Tibial nerve (tissue), 4 donors: Measurements from ENCODE around the gene EFHD1.

Experiments
- CTCF ChIP-seq, 5 experiments: fragments of 200-600 bp in 3 of 5; fragments of 450-650 bp in 2 of 5; sonication (generic) in 3 of 5; IDR thresholded peaks; one replicate each; pipeline ENCODE4 v1.5.1; 2016 to 2019; ENCODE audit warnings: antibody characterized with exemption in 5 of 5, mild to moderate bottlenecking in 3 of 5, moderate library complexity in 2 of 5
- EP300 ChIP-seq, 2 donors: sonication (generic); formaldehyde crosslinking; IDR thresholded peaks; one replicate each; pipeline ENCODE4 v1.6.1; 2017; ENCODE audit warnings: antibody characterized with exemption in 2 of 2, mild to moderate bottlenecking in 1 of 2
- POLR2A ChIP-seq, 2 donors: fragments of 450-650 bp; IDR thresholded peaks; one replicate each; pipeline ENCODE4 v1.6.1; 2017; ENCODE audit warnings: antibody characterized with exemption in 2 of 2, mild to moderate bottlenecking in 2 of 2, moderate library complexity in 2 of 2

GRCh38 chr2:232621186-232621585 lies 12.2 kb upstream of the EFHD1 start:
- TF ChIP-seq CTCF (IDR thresholded peaks at IDR 0.05) (no peak), EP300 (IDR thresholded peaks at IDR 0.05) (no peak), POLR2A (IDR thresholded peaks at IDR 0.05) (no peak)
